ENCODE measurements around the gene PPFIBP1.
"Not testable (repeated sequence)": the region's sequence is repeated elsewhere in the genome, so short reads cannot be mapped to it uniquely, and the experiment has no call there.

PPFIBP1 gene

GRCh38 chr12:27631813-27632491 is 107.9 kb downstream of the PPFIBP1 start:
- DNase-seq, result no peak

- peak; percentile 37 for DNase-seq
Measured at GRCh38 chr12:27635349-27635972, 111.5 kb downstream of the PPFIBP1 start.

DNA sequence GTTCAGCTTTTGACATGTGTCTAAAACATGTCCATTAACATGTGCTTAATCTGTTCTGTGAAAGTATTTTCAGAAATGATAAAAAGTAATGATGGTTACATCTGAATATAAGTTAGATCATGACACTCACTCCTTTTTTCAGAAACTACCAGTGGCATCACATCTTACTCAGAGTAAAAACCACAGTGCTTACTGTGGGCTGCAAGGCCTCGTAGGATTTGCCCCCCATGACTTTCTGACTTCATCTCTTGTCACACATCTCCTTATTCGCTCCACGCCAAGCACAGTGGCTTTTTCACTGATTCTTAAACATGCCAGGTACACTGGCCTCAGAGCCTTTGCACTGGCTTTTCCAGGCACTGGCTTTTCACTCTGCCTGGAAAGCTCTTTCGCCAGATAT is 112.6 kb downstream of the PPFIBP1 start:
- not testable (repeated sequence) for DNase-seq

DNA sequence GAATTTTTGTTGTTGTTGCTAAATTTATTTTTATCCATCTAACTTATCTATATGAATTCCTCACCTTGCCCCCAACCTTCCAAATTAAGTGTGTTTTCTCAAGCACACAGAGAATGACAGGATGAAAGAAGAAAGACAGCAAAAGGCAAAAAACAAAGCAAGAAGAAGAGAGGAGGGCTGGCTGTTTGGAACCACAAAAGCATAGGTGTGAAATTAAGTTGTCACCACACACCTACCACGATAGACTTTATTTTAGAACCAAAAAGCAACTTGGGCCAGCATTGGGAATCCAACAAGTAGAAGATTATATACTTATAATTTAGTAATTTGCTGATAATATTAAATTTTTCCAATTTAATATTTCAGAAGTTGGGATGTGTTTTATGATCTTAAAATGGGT is 113.5 kb downstream of the PPFIBP1 start:
- DNase-seq, result no peak

DNA sequence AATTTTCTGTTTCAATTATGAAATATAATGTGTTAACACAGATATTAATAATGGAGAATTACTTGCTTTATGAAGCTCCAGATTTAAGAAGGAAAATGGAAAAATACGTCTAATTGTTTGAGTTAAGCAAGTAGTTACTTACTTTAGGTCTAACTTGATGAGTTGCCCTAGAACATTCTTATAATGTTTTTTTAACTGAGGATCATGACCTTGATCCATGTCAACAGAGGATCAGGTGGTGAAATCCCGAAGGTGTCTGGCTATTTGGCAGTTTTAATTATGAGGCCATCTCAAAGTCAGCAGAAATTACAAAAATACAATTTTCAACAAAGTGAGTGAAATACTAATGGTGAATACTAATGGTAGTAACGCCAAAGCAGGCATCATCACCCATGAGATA is 115.3 kb downstream of the PPFIBP1 start:
- no peak for DNase-seq

DNA sequence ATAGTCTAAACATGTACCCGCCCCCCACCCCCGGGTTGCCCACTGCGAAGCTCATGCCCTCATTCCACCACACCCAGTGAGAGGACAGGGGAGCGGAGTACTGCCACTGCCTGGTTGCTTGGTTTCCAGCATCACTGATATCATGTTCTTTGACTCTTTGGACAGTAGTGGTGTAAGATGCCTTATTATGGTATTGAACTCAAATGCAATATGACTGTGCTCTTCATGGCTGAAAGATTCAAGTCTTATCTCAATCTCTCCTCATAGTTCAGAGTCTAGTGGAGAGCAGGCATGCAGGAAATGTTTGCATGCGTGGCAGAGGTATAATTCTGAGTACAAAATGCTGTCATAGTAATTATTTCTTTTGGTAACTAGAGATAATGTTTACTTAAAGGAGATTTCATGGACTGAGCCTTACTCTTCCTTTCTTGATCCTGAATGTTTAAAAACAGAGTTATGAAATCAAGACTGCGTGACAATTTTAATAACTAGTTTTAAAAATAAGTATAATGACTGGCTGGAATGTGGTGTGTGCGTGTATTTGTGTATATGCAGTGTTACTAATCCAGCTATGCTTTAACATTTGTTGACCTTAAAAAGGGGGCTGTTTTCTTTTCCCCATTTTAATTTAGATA is 116.7 kb downstream of the PPFIBP1 start:
- not testable (repeated sequence) for DNase-seq

DNA sequence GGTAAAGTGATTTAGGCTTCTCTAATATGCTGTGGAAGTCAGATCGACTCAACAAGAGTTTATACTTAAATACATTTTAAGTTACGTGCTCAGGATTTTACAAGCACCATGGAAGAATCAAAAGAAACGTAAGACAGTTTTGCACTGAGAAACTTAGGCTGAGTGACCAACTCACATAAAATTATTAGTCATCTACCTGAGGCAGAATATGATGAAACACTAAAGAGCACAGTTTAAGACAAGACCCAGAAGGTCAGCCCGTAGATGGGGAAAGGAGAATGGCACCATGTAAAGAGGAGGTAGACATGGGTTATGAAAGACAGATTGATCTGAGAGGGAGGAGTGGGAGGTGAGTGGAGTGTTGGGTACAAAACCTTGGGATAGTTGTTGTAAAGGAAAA is 118.4 kb downstream of the PPFIBP1 start:
- DNase-seq, result not testable (repeated sequence)

- DNase-seq, result not testable (repeated sequence)
Measured at GRCh38 chr12:27642892-27643291, 118.9 kb downstream of the PPFIBP1 start.

DNA sequence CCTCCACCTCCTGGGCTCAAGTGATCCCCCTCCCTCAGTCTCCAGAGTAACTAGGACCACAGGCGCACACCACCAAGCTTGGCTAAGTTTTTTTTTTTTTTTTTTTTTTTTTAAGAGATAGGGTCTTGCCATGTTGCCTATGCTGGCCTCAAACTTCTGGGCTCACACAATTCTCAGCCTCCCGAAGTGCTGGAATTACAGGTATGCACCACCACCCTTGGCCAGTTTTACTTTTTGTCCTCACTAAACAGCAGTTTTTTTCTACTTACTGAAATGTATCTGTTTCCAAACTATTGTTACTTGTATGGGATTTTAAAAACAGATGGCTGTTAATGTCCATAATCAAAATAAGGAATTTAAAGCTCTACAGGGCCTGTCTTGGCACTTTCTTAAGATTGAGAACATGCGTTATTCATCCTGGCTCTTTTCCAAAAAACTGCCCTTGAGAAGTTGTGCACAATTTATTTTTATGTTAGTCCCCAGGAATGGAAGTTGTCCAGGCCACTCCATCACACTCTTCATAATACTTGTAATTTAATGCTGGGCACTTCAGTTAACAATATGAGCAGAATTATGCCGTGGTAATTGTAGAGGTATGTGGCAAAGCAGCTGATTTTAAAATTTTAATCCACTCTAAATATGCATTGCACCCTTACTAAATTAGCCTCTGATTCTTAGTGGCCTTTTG is 120.3 kb downstream of the PPFIBP1 start:
- no peak for DNase-seq

DNA sequence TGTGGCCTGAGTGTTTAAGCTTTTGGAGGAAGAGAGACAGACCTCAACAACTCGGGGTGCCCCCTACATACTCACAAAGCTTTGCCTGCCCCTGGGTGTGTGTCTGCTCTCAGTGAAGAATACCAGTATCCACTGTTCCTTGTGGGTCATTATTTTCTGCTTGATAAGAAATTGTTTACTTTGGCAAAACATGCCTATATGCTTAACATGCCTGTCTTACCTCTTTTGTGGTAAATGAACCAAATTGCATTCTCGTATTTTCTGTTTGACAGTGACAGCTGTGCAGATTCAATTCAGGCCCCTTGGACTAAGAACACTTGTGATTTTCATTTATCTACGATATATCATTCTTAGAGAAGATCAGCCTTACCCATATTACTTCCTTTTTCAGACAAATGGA is 121.7 kb downstream of the PPFIBP1 start:
- no peak for DNase-seq

GRCh38 chr12:27646149-27646548 is 122.1 kb downstream of the PPFIBP1 start:
- no peak for DNase-seq

DNA sequence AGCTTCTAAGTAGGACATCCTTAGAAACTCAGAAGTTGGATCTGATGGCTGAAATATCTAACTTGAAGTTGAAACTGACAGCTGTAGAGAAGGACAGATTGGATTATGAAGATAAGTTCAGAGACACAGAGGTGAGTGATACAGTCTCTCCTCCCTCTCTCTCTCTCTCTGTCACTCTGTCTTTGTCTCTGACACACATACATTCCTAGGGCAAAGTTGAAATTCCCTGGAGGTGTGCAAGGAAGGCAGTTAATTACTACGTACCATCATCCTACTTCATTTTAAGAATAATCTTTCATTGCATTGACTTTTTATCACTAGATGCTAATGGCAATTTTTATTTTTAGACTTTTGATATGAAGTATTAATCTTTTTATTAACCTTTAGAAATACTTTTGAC is 126.0 kb downstream of the PPFIBP1 start:
- no peak for DNase-seq

DNA sequence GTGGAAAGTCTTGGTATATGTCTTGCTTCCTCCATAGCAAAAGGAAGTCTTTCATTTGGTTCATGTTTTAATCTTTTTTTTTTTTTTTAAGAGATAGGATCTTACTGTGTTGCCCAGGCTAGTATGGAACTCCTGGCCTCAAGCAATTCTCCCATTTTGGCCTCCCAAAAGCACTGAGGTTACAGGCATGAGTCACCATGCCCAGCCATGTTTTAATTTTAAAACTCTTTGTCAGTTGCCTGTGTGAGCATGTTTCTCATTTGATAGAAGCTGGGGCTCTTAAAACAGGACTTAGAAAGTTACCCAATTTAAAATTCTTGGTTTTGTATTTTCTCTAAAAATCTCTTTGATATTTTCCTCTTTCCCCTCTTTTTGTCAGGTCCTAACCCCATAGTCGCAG is 127.2 kb downstream of the PPFIBP1 start:
- DNase-seq, result no peak

DNA sequence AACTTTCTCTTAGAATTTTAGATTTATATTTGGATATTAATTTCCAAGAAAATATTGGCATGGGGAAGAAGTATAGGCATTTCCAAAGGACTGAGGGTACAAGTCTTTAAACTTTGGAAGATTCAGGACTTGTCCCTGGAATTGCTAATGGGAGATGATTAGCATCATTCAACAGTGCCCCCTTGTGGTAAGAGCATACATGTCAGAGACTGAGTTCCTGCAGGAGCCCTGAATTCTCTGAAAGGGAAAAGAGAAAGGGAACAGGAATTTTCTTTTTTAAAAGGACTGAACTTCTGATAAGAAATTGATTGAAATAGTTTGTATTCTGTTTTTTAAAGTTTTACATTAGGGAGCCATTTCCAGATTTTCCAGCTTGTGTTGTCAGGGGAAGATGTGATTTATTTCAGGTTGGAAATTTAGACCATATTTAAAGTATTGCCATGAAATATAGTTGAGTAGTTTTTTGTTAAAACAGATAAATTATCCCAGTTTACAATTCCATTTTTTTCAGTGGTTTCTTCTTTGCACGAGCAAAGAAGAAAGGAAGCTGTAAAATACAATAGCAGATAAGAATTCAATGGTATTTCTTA is 128.3 kb downstream of the PPFIBP1 start:
- peak; percentile 17 for DNase-seq

DNA sequence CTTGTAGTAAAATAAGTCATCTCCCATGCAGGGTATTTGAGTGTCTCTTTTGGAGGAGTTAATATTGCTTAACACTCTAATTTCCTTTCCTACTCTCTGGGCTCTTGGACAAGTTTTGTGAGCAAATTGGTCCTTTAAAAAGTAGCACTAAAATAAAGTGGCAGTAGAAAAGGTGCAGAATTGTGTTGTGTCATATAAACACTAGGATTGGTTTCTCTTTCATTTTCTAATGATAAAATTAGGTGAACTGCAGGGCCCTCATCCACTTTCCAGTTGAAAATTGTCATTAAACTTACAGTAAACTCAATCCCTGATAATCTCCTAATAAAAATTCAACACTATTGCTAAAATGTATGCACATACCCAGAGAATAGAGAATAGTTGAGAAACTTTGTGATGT is 129.7 kb downstream of the PPFIBP1 start:
- DNase-seq, result no peak

DNA sequence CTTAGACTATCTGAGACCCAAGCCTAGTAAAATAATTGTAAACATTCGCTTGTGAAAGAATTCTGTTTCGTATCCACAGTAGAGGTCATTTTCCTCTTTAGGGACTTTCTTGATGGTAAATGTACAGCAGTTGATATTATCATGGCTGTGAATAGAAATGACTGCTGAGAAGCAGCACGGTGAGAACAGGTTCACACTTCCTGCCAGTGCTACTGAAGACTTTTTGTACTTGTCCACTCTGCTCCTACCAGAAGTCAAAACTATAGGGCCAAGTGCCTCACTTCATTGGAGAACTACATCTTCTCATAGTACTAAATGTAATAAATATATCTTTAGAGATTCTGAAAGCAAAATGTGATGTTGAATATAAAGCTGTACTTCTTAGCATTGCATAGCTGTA is 131.5 kb downstream of the PPFIBP1 start:
- not testable (repeated sequence) for DNase-seq

DNA sequence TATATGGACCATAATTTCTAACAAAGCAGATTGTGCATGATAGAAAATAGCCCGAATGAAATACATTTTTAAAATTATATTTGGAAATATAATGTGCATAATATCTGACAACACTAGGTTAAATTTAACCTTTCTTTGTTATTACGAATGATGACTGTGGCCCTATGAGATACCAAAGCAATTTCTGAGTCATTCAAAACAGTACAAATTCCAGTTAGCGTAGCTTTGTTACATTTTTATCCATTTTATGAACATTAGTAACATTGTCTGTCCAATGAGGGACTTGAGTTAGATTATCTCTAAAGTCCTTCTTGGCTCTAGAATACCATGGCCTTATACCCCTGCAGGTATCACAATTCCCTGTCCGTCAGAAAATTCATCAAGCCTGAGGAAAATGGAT is 133.3 kb downstream of the PPFIBP1 start:
- no peak for DNase-seq

GRCh38 chr12:27665704-27666103 is 141.7 kb downstream of the PPFIBP1 start:
- DNase-seq, result no peak

DNA sequence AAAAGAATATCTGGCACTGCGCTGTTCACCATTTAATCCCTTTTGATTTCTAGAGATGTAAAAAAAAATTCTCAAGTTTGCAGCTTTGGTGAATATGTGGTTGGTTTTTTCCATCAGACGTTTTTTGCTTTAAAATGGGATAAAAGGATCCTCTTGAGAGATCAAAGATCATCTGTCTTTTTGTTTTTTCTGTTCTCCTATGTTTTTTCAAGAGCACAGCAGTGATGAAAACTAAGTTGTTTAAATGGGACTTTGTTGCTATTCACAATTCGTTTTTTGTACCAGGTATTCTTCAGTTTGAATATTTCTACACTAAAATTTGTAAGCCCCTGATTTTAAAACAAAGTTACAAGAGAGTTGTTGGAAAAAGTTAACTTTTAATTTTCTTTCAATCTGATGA is 142.5 kb downstream of the PPFIBP1 start:
- no peak for DNase-seq

DNA sequence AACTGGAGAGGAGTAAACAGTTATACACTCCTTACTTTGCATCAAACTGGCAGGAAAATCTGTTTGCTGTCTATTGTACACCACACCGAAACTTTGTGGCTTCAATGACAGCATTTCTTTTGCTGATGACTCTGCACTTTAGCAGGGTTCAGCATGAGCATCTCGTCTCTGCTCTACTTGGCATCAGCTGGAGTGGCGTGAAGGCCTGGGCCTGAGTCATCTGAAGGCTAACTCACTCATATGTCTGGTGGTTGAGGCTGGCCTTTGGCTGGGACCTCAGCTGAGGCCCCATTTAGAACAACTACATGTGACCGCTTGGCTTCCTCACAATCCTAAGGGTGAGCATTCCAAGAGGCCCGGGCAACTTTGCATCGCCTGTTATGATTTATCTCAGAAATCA is 143.5 kb downstream of the PPFIBP1 start:
- DNase-seq, result no peak

DNA sequence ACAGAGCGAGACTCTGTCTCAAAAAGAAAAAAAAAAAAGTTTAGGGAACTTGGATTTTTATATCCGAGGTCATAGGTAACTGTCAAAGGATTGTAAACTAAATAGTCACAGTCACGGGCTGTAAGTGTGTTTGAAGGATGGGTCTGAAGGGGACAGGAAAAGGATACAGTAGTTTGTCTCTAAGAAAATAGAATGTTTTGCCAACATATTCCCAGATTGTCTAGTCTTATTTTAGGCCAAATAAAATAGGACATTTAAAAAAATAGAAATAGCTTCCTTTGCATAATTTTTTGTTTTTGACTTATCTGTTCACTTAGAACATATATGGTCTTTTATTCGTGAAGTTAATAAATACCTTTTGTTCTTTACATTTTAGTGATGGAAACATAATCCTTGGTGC is 148.0 kb downstream of the PPFIBP1 start:
- DNase-seq, result no peak

DNA sequence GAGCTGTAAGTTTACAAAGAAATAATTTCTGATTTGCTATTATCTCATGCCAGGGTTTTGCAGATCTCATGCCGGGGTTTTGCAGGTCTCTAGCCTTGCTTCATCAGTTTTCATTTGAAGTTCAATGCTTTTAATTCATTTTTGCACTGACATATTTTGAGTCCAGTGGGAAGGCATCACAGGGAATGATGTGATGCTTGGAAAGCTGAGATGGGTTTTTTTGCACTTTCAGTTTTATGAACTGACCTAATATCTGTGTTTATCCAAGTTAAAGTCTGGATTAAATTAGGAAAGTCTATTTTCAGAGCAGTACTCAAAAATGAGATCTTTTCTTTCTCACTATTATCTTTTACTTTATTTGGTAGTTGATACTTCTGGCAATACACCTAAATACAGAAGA is 148.6 kb downstream of the PPFIBP1 start:
- DNase-seq, result no peak

- DNase-seq, result no peak
Measured at GRCh38 chr12:27673101-27673718, 149.2 kb downstream of the PPFIBP1 start.
